ENCODE data around the gene CGB2.
A peak's percentile ranks its signal among the peaks of the same experiment; 100 is the strongest.
"Not testable (repeated sequence)": the region's sequence is repeated elsewhere in the genome, so short reads cannot be mapped to it uniquely, and the experiment has no call there.

The CGB2 gene

GRCh38 chr19:49020342-49020741 is 11.3 kb upstream of the CGB2 start:
- DNase-seq (ENCODE audit: low spot score), result no peak
- POLR2A ChIA-PET (ENCODE audit: low non-redundant PET), result no interaction called here
- H3K27ac ChIP-seq, result no peak overlapping the region
- no peak for TF ChIP-seq CTCF (conservative IDR thresholded peaks at IDR 0.05; ENCODE audit: low read depth)
- CTCF ChIA-PET, result no interaction called here

GRCh38 chr19:49020931-49021895 is 10.5 kb upstream of the CGB2 start:
- CTCF ChIA-PET, result no interaction called here
- no peak for TF ChIP-seq CTCF (conservative IDR thresholded peaks at IDR 0.05; ENCODE audit: low read depth)
- no peak overlapping the region; the same call in 1 of the 2 replicates for H3K27ac ChIP-seq
- POLR2A ChIA-PET (ENCODE audit: low non-redundant PET), result no interaction called here
- DNase-seq (ENCODE audit: low spot score), result no peak

GRCh38 chr19:49022116-49022515 is 9.6 kb upstream of the CGB2 start:
- POLR2A ChIA-PET (ENCODE audit: low non-redundant PET), result no interaction called here

GRCh38 chr19:49024233-49024632 is 7.5 kb upstream of the CGB2 start, which contains the start of gene CGB3:
TSS of gene CGB3 (minus strand) at chr19:49024333. CDS start at chr19:49023971, 362 bp downstream.
- CTCF ChIA-PET; H3K27ac ChIP-seq; DNase-seq (ENCODE audit: low spot score); POLR2A ChIA-PET (ENCODE audit: low non-redundant PET): not testable (repeated sequence)

More at GRCh38 chr19:49022116-49022515, 9.6 kb upstream of the CGB2 start:
- CTCF ChIA-PET, result no interaction called here
- no peak overlapping the region for H3K27ac ChIP-seq
- no peak for TF ChIP-seq CTCF (conservative IDR thresholded peaks at IDR 0.05; ENCODE audit: low read depth)
- no peak for DNase-seq (ENCODE audit: low spot score)

- H3K27ac ChIP-seq; POLR2A ChIA-PET (ENCODE audit: low non-redundant PET); CTCF ChIA-PET; DNase-seq (ENCODE audit: low spot score): not testable (repeated sequence)
These were observed 6.6 kb upstream of the CGB2 start for GRCh38 chr19:49025088-49025487.

GRCh38 chr19:49025599-49025998 is 6.1 kb upstream of the CGB2 start:
- DNase-seq (ENCODE audit: low spot score); H3K27ac ChIP-seq; POLR2A ChIA-PET (ENCODE audit: low non-redundant PET); CTCF ChIA-PET: not testable (repeated sequence)

- DNase-seq (ENCODE audit: low spot score); CTCF ChIA-PET; H3K27ac ChIP-seq; POLR2A ChIA-PET (ENCODE audit: low non-redundant PET): not testable (repeated sequence)
These were observed 3.0 kb upstream of the CGB2 start for GRCh38 chr19:49028686-49029085.

GRCh38 chr19:49029749-49030148 is 1.9 kb upstream of the CGB2 start:
- CTCF ChIA-PET; POLR2A ChIA-PET (ENCODE audit: low non-redundant PET); H3K27ac ChIP-seq; DNase-seq (ENCODE audit: low spot score): not testable (repeated sequence)

GRCh38 chr19:49030323-49030722 is 1.4 kb upstream of the CGB2 start:
- DNase-seq (ENCODE audit: low spot score); H3K27ac ChIP-seq; CTCF ChIA-PET; POLR2A ChIA-PET (ENCODE audit: low non-redundant PET): not testable (repeated sequence)

GRCh38 chr19:49036815-49037214 is 5.1 kb downstream of the CGB2 start, which contains the start of gene CGB1:
TSS of gene CGB1 (minus strand) at chr19:49036895. CDS start at chr19:49036711, 184 bp downstream.
- POLR2A ChIA-PET (ENCODE audit: low non-redundant PET); H3K27ac ChIP-seq; CTCF ChIA-PET; DNase-seq (ENCODE audit: low spot score): not testable (repeated sequence)
- TF ChIP-seq CTCF (conservative IDR thresholded peaks at IDR 0.05; ENCODE audit: low read depth), result peak; percentile 52

GRCh38 chr19:49038111-49038510 is 6.4 kb downstream of the CGB2 start:
- POLR2A ChIA-PET (ENCODE audit: low non-redundant PET); CTCF ChIA-PET; DNase-seq (ENCODE audit: low spot score): not testable (repeated sequence)
- peak overlapping the region; percentile 37; the same call in 1 of the 2 replicates for H3K27ac ChIP-seq

GRCh38 chr19:49038557-49039276 is 7.0 kb downstream of the CGB2 start:
- DNase-seq (ENCODE audit: low spot score); CTCF ChIA-PET; POLR2A ChIA-PET (ENCODE audit: low non-redundant PET): not testable (repeated sequence)
- peak overlapping the region; percentile 37; the same call in 1 of the 2 replicates for H3K27ac ChIP-seq

Measured in RWPE1 (cell line).